PFSK-1 (cell line): ENCODE data around the gene DCDC2B.

ENCODE experiments used
- POLR2AphosphoS5 ChIP-seq: IDR thresholded peaks from 2 replicates; pipeline ENCODE4 v1.6.1; 2012; ENCODE audit warnings: low read depth, mild to moderate bottlenecking, control low read depth, low read length, moderate library complexity
- TF ChIP-seq, protein P1 (sequence below), 2 experiments: IDR thresholded peaks; 2 replicates each; pipeline versions ENCODE4 v1.6.1 to v1.8.0; 2011 to 2012; ENCODE audit warnings: low read depth in 2 of 2, low read length in 2 of 2, control low read depth in 1 of 2, inconsistent platforms in 1 of 2, mild to moderate bottlenecking in 1 of 2, moderate library complexity in 1 of 2; ENCODE audit not compliant: insufficient read depth in 1 of 2

DNA sequence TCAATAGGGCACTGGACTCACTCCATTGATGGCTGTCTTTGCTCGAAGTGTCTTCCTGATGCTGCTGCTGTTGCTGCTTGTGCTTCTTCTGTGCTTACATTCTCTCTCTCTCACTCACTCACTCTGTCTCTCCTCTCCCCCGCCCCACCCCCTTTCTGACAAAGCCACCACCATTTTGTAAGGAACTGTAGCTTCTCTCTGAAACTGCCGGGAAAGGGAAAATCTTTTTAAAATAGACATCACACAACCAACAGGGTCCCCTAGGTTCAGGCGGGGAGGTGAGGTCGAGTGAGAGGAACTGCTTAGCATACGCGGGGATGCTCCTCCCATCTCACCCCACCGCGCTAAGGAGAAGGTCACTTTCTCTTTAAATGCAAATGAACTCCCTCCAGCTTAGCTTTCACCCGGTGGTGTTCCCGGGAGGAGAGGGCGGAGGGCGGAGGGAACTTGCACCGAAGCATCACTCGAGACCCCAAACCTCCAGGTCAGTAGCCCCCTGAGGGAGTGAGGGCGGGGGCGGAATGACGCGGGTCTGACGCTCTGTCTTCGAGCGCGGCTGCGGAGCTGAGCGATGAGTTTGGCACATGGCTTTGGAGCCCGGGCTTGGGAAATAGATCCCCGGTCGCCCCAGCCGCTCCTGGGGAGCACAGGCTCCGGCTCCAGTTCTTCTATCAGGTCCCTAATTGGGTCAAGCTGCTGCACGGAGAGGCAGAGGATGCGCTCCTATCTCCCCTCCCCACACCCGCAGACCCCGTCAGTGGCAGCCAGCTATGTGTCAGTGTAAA lies 8.5 kb upstream of the DCDC2B start, which contains the start of gene CCDC28B:
- TF ChIP-seq, protein P1, sequence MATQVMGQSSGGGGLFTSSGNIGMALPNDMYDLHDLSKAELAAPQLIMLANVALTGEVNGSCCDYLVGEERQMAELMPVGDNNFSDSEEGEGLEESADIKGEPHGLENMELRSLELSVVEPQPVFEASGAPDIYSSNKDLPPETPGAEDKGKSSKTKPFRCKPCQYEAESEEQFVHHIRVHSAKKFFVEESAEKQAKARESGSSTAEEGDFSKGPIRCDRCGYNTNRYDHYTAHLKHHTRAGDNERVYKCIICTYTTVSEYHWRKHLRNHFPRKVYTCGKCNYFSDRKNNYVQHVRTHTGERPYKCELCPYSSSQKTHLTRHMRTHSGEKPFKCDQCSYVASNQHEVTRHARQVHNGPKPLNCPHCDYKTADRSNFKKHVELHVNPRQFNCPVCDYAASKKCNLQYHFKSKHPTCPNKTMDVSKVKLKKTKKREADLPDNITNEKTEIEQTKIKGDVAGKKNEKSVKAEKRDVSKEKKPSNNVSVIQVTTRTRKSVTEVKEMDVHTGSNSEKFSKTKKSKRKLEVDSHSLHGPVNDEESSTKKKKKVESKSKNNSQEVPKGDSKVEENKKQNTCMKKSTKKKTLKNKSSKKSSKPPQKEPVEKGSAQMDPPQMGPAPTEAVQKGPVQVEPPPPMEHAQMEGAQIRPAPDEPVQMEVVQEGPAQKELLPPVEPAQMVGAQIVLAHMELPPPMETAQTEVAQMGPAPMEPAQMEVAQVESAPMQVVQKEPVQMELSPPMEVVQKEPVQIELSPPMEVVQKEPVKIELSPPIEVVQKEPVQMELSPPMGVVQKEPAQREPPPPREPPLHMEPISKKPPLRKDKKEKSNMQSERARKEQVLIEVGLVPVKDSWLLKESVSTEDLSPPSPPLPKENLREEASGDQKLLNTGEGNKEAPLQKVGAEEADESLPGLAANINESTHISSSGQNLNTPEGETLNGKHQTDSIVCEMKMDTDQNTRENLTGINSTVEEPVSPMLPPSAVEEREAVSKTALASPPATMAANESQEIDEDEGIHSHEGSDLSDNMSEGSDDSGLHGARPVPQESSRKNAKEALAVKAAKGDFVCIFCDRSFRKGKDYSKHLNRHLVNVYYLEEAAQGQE (IDR thresholded peaks at IDR 0.05; ENCODE audit: insufficient read depth in 1 of 2, low read depth in 2 of 2, low read length in 2 of 2): no peak
- no peak for TF ChIP-seq POLR2AphosphoS5
